MM.1S (cell line): ENCODE results near the gene PPP1R37.

Source experiments
- EZH2 ChIP-seq: fragments of 300-600 bp; sonication (generic); optimal IDR thresholded peaks from 2 replicates; pipeline ENCODE3; 2017; ENCODE audit warnings: low read depth, mild to moderate bottlenecking, antibody characterized with exemption, low read length, mixed read lengths
- EZH2phosphoT487 ChIP-seq: fragments of 300-600 bp; sonication (generic); IDR thresholded peaks from 2 replicates; pipeline ENCODE4 v1.6.1; 2018; ENCODE audit warnings: antibody characterized with exemption, low read length

GRCh38 chr19:45110851-45111266 lies 17.9 kb downstream of the PPP1R37 start:
- TF ChIP-seq EZH2phosphoT487 (no peak), EZH2 (no peak)
